ENCODE results near the gene ORM2. TPM values are rescaled to one million over a fixed set of nuclear protein-coding genes. Genes with fewer than 3 reads are reported as not detected.

The ORM2 gene
- total RNA-seq, 2 experiments from 2014 or later: not detected

DNA sequence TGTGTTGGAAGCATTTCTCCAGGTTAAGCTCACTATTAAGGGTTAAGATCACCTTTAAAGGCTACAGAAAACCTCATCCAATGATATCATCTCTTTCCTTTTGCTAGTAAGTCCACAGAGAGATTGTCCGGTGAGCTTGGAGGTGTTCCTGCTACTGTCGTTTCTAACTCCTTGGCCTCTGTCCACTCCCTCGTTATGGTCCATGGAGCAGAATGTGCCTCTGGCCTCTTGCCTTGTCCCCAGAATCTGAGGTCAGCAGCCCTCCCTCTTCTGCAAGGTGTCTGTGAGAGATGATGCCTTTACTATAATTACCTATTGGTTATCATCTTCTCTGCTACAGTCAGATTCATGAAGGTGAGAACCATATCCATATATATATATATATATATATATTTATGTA lies 15.0 kb downstream of the ORM2 start:
- Mint-ChIP-seq H3K4me3 (no peak overlapping the region), H3K27ac (peak overlapping the region; percentile 7), H3K36me3 (ENCODE audit: low read depth) (peaks cover 89% of the 10 kb centered on the region), H3K9me3 (no peaks in the 10 kb centered on the region), H3K4me1 (peaks cover 38% of the 10 kb centered on the region), H3K27me3 (no peaks in the 10 kb centered on the region)
- DNase-seq: no peak
- ChIA-PET POLR2A (interaction anchor here (0.7 kb wide), 1 partner anchor 161 kb away, joined by 3 read pairs; the partner anchor contains the start of gene WHRN), CTCF (interaction anchor here (0.6 kb wide), 1 partner anchor 24 kb away, joined by 4 read pairs; no protein-coding TSS in a partner anchor)

GRCh38 chr9:114345493-114346065 lies 15.9 kb downstream of the ORM2 start:
- Mint-ChIP-seq H3K4me3 (no peak overlapping the region), H3K27me3 (no peaks in the 10 kb centered on the region), H3K27ac (no peak overlapping the region), H3K9me3 (no peaks in the 10 kb centered on the region), H3K36me3 (ENCODE audit: low read depth) (peaks cover 90% of the 10 kb centered on the region), H3K4me1 (peaks cover 41% of the 10 kb centered on the region)
- ChIA-PET CTCF (no interaction called here), POLR2A (no interaction called here)
- DNase-seq: no peak

DNA sequence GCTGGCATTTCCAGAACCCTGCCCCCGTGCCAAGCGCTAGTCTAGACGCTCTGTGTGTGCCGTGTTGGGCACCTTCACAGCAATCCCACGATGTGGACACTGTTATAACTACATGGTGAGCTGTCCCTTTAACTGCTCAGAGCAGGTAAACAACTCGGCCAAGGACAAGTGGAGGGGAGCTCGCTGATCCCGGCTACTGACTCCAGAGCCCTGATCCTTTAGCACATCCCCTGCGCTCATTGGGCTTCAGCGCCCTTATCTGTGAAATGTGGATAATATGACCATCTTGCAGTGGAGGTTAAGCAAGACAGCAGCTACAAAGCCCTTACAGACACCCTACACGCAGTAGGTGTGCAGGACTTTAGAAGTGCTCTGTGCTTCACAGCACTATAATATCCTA lies 16.5 kb downstream of the ORM2 start:
- peaks cover 45% of the 10 kb centered on the region for H3K4me1 Mint-ChIP-seq
- ChIA-PET CTCF (no interaction called here), POLR2A (interaction anchor here (0.5 kb wide), 1 partner anchor 26 kb away, joined by 3 read pairs; no protein-coding TSS in a partner anchor)
- H3K36me3 Mint-ChIP-seq (ENCODE audit: low read depth): peaks cover 91% of the 10 kb centered on the region
- no peak overlapping the region for H3K4me3 Mint-ChIP-seq
- H3K27me3 Mint-ChIP-seq: no peaks in the 10 kb centered on the region
- DNase-seq: no peak
- no peak overlapping the region for H3K27ac Mint-ChIP-seq
- no peaks in the 10 kb centered on the region for H3K9me3 Mint-ChIP-seq

DNA sequence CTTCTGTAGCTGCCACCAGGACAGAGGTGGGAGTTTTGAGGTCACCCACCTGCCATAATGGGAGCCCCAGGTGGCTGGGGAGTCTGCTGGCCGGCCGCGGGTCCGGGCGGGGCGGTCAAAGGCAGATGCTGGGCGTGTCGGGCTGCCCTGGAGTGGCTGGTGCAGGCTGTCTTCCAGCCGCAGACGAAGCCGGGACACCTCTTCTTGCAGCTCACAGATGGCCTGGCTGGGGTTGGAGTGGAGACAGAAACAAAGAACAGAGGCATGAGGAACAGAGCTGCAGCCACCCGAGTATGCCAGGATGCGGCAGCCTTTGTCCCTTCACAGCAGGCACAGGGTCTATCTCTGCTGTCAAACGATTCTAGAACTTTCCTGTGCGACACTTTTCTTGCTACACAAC lies 18.0 kb downstream of the ORM2 start:
- Mint-ChIP-seq H3K9me3 (no peaks in the 10 kb centered on the region), H3K27ac (peak overlapping the region; percentile 31), H3K4me3 (no peak overlapping the region), H3K36me3 (ENCODE audit: low read depth) (peaks cover 89% of the 10 kb centered on the region), H3K27me3 (no peaks in the 10 kb centered on the region), H3K4me1 (peaks cover 52% of the 10 kb centered on the region)
- DNase-seq: no peak
- ChIA-PET POLR2A (no interaction called here), CTCF (interaction anchor here (0.9 to 1.0 kb wide), 2 partner anchors 26 to 35 kb away, joined by 3 to 4 read pairs; no protein-coding TSS in a partner anchor)

DNA sequence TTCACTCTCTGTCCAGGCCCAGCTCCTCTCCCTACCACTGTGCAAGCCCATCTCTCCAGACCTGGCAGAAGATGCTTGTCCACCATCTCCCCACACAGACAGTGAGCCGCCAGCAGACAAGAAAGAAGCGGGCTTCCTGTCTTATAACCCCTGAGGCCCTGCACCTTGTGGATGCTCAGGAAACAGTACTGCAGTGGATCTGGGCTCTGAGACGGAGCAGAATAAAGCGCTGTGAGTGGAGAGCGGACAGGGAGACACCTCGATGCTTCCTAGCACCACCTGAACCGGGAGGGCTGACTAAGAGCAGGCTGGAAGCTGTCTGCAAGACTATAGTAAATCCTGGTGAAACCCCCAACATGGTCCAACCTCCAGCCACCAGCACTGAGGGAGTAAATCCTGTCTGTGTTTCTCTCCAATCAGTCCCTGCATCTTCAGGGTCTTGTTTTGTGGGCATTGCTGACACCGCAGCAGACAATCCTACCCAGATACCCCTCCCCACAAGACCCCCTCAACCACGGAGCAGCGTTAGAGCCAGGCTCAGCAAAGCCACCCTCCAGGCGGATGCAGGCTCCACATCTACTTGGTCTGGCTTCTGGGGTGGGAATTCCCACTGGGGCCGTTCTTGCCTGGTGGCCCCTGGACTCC lies 18.7 kb downstream of the ORM2 start:
- Mint-ChIP-seq H3K4me1 (peaks cover 52% of the 10 kb centered on the region), H3K36me3 (ENCODE audit: low read depth) (peaks cover 87% of the 10 kb centered on the region), H3K27ac (peak overlapping the region; percentile 31), H3K9me3 (no peaks in the 10 kb centered on the region), H3K27me3 (no peaks in the 10 kb centered on the region), H3K4me3 (no peak overlapping the region)
- ChIA-PET CTCF (interaction anchor here (0.9 to 1.2 kb wide), 4 partner anchors 15 to 58 kb away, joined by 3 to 4 read pairs (median 3); no protein-coding TSS in a partner anchor), POLR2A (no interaction called here)
- DNase-seq: no peak

- CTCF ChIA-PET: interaction anchor here (0.7 to 1.3 kb wide), 4 partner anchors 14 to 86 kb away, joined by 3 read pairs; no protein-coding TSS in a partner anchor
- Mint-ChIP-seq H3K27ac (peak overlapping the region; percentile 78), H3K27me3 (no peaks in the 10 kb centered on the region), H3K4me1 (peaks cover 50% of the 10 kb centered on the region), H3K9me3 (no peaks in the 10 kb centered on the region), H3K4me3 (peak overlapping the region; percentile 28), H3K36me3 (ENCODE audit: low read depth) (peaks cover 84% of the 10 kb centered on the region)
- POLR2A ChIA-PET: no interaction called here
- peak; percentile 62 for DNase-seq
These were observed 19.3 kb downstream of the ORM2 start for GRCh38 chr9:114348906-114349482.

DNA sequence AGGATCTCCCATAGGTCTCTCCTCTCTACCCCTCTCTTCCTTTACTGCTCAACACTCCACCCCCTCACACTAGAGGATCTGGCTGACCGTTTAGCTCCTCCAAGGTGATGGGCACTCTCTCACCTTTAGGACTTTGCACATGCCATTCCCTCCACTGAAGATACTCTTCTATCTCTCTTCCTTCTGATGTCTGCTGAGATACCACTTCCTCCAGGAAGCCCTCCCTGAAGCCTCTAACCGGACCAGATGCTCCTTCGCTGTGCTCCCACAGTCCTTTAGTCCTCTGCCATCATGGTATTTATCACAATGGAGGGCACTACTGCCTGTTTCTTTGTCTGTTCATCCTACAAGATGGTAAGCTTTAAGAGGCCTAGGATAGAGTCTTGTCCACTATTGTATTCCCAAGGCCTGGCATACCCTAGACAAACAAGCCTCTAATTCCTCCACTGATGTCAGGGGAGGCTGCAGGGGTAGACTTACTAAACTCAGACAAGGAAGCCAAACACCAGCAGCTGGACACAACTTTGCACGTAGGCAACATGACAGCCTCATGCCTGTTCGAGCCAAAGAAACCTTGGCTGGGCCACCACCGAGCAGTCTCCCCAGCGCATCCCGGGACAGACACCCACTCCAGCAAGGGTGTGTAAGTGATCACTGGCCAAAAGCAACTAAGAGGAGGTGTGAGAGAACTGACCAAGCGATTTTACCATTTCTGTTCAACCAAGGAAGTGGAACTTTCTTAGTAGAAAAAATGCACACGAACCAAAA lies 20.2 kb downstream of the ORM2 start:
- no peak for DNase-seq
- Mint-ChIP-seq H3K4me1 (peaks cover 46% of the 10 kb centered on the region), H3K4me3 (no peak overlapping the region), H3K9me3 (no peaks in the 10 kb centered on the region), H3K27me3 (no peaks in the 10 kb centered on the region), H3K36me3 (ENCODE audit: low read depth) (peaks cover 81% of the 10 kb centered on the region), H3K27ac (peak overlapping the region; percentile 78)
- ChIA-PET POLR2A (interaction anchor here (0.6 kb wide), 1 partner anchor 34 kb away, joined by 3 read pairs; no protein-coding TSS in a partner anchor), CTCF (interaction anchor here (0.7 to 1.6 kb wide), 4 partner anchors 10 to 15 kb away, joined by 3 to 5 read pairs (median 3); no protein-coding TSS in a partner anchor)

- H3K36me3 Mint-ChIP-seq (ENCODE audit: low read depth): peaks cover 78% of the 10 kb centered on the region
- POLR2A ChIA-PET: no interaction called here
- no peak for DNase-seq
- H3K4me3 Mint-ChIP-seq: no peak overlapping the region
- CTCF ChIA-PET: interaction anchor here (0.7 to 1.6 kb wide), 3 partner anchors 11 to 17 kb away, joined by 3 to 5 read pairs (median 3); no protein-coding TSS in a partner anchor
- H3K27ac Mint-ChIP-seq: peak overlapping the region; percentile 78
- H3K27me3 Mint-ChIP-seq: no peaks in the 10 kb centered on the region
- no peaks in the 10 kb centered on the region for H3K9me3 Mint-ChIP-seq
- peaks cover 46% of the 10 kb centered on the region for H3K4me1 Mint-ChIP-seq
These were observed 21.1 kb downstream of the ORM2 start for GRCh38 chr9:114350636-114351401.

DNA sequence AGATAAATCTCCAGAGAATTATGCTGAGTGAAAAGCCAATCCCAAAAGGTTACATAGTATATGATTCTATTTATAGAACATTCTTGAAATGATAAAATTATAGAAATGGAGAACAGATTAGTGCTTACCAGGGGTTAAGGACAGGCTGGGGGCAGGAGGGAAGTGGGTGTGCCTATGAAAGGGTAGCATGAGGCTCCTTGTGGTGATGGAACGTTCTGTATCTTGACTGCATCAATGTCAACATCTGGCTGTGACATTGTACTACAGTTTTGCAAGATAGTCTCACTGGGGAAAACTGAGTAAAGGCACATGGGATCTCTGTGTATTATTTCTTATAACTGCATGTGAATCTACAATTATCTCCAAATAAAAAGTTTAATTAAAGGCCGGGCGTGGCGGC lies 22.3 kb downstream of the ORM2 start:
- H3K4me3 Mint-ChIP-seq: no peak overlapping the region
- peak overlapping the region; percentile 50 for H3K27ac Mint-ChIP-seq
- CTCF ChIA-PET: interaction anchor here (1.1 to 2.6 kb wide), 5 partner anchors 11 to 32 kb away, joined by 3 to 6 read pairs (median 4); no protein-coding TSS in a partner anchor
- H3K4me1 Mint-ChIP-seq: peaks cover 51% of the 10 kb centered on the region
- H3K36me3 Mint-ChIP-seq (ENCODE audit: low read depth): peaks cover 78% of the 10 kb centered on the region
- no peaks in the 10 kb centered on the region for H3K27me3 Mint-ChIP-seq
- H3K9me3 Mint-ChIP-seq: no peaks in the 10 kb centered on the region
- DNase-seq: no peak
- POLR2A ChIA-PET: interaction anchor here (0.7 kb wide), 1 partner anchor 35 kb away, joined by 3 read pairs; no protein-coding TSS in a partner anchor

GRCh38 chr9:114355821-114356220 lies 26.2 kb downstream of the ORM2 start:
- Mint-ChIP-seq H3K27ac (peak overlapping the region; percentile 9), H3K9me3 (no peaks in the 10 kb centered on the region), H3K4me3 (no peak overlapping the region), H3K36me3 (ENCODE audit: low read depth) (peaks cover 75% of the 10 kb centered on the region), H3K27me3 (no peaks in the 10 kb centered on the region), H3K4me1 (peaks cover 44% of the 10 kb centered on the region)
- CTCF ChIA-PET: interaction anchor here (0.8 to 2.0 kb wide), 6 partner anchors 9 to 74 kb away, joined by 3 to 7 read pairs (median 3); no protein-coding TSS in a partner anchor
- DNase-seq: no peak
- POLR2A ChIA-PET: interaction anchor here (1.1 kb wide), 1 partner anchor 14 kb away, joined by 4 read pairs; no protein-coding TSS in a partner anchor

DNA sequence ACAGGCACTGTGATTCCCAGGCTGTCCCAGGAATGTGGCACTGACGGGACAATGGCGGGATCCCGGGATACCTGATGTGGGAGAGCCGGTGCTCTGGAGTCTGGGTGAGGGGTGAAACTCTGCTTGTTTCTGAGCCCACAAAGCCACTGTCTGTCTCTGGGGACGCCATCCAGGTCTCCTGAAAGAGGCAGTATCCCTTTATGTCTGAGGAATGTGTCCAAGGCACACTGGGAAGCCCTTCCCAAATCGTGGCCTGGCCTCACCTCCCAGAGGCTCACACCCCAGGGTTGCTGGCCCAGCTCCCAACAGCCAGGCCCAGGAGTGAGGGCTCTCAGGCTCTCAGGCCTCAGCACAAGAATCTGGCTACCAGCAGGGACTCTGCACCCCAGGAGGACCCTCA lies 27.1 kb downstream of the ORM2 start:
- peaks cover 45% of the 10 kb centered on the region for H3K4me1 Mint-ChIP-seq
- H3K27ac Mint-ChIP-seq: peak overlapping the region; percentile 46
- no peak overlapping the region for H3K4me3 Mint-ChIP-seq
- H3K36me3 Mint-ChIP-seq (ENCODE audit: low read depth): peaks cover 79% of the 10 kb centered on the region
- no peak for DNase-seq
- H3K27me3 Mint-ChIP-seq: no peaks in the 10 kb centered on the region
- no peaks in the 10 kb centered on the region for H3K9me3 Mint-ChIP-seq
- POLR2A ChIA-PET: no interaction called here
- CTCF ChIA-PET: interaction anchor here (0.8 to 2.0 kb wide), 6 partner anchors 8 to 73 kb away, joined by 3 to 7 read pairs (median 3); no protein-coding TSS in a partner anchor

GRCh38 chr9:114357360-114357759 lies 27.7 kb downstream of the ORM2 start:
- Mint-ChIP-seq H3K27me3 (no peaks in the 10 kb centered on the region), H3K27ac (no peak overlapping the region), H3K36me3 (ENCODE audit: low read depth) (peaks cover 79% of the 10 kb centered on the region), H3K9me3 (no peaks in the 10 kb centered on the region), H3K4me3 (no peak overlapping the region), H3K4me1 (peaks cover 40% of the 10 kb centered on the region)
- DNase-seq: no peak
- CTCF ChIA-PET: interaction anchor here (0.9 to 1.7 kb wide), 2 partner anchors 12 to 25 kb away, joined by 3 to 5 read pairs; no protein-coding TSS in a partner anchor
- POLR2A ChIA-PET: no interaction called here

Data from activated CD4-positive, alpha-beta T cell treated with anti-CD3 and anti-CD28 coated beads, Interleukin-2, amount 10 ng/mL, durations not matched to agents 7 days and 5 days (primary cell).